ENCODE results near the gene C1QTNF2. TPM values are rescaled to one million over a fixed set of nuclear protein-coding genes. Genes with fewer than 3 reads are reported as not detected.

Gene C1QTNF2
- total and polyA plus RNA-seq, 4 donors: 0.17 to 0.37 (median 0.23) TPM

DNA sequence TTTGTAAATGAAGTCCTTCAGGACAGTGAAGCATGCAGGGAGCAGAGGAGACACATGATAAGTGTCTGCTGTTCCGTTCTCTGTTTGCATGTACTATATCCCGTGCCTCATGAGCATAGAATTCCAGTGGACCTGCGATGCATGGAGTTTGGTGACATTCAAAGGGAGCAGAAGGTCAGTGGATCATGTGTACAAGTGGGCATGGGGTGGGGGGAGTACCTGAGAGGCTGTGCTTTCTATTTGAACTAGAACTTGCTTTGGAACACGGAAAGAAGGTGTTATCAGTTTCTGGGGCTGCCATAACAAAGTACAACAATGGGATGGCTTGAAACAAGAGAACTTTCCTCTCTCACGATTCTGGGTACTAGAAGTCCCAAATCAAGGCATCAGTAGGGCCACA lies 53.0 kb downstream of the C1QTNF2 start:
- H3K9me3 ChIP-seq (ENCODE audit: control insufficient read depth in 4 of 4, low read length in 3 of 4): no peaks in the 10 kb centered on the region
- H3K27me3 ChIP-seq (ENCODE audit: control insufficient read depth in 4 of 4, insufficient read depth in 4 of 4, low read length in 3 of 4): peaks cover 0 to 4% (median 0%) of the 10 kb centered on the region in 4 donors
- no peak for DNase-seq (ENCODE audit: low spot score)
- peaks cover 0 to 3% (median 0%) of the 10 kb centered on the region in 4 donors for H3K4me1 ChIP-seq (ENCODE audit: control insufficient read depth in 4 of 4, insufficient read depth in 4 of 4, low read length in 3 of 4)
- H3K4me3 ChIP-seq (ENCODE audit: low read depth in 1 of 3, low read length in 3 of 3): no peak overlapping the region
- 50% methylated on average over 5 of the region's 5 CpGs for WGBS
- TF ChIP-seq RXRA (IDR thresholded peaks at IDR 0.05) (no peak), MAX (IDR thresholded peaks at IDR 0.05) (no peak), TAF1 (conservative IDR thresholded peaks at IDR 0.05) (no peak), JUND (IDR thresholded peaks at IDR 0.05) (no peak), FOXA2 (IDR thresholded peaks at IDR 0.05) (no peak), YY1 (IDR thresholded peaks at IDR 0.05) (no peak), CTCF (IDR thresholded peaks at IDR 0.05; ENCODE audit: low read depth, low read length, missing input control) (no peak), NR2F2 (IDR thresholded peaks at IDR 0.05) (no peak), HNF4A (conservative IDR thresholded peaks at IDR 0.05) (no peak), RAD21 (IDR thresholded peaks at IDR 0.05) (no peak), EGR1 (IDR thresholded peaks at IDR 0.05; ENCODE audit: low read depth in 2 of 2) (no peak), FOXA1 (IDR thresholded peaks at IDR 0.05) (no peak), SP1 (IDR thresholded peaks at IDR 0.05) (no peak), REST (IDR thresholded peaks at IDR 0.05) (no peak)
- TF ChIP-seq, protein P1, sequence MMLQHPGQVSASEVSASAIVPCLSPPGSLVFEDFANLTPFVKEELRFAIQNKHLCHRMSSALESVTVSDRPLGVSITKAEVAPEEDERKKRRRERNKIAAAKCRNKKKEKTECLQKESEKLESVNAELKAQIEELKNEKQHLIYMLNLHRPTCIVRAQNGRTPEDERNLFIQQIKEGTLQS (IDR thresholded peaks at IDR 0.05): no peak
- H3K36me3 ChIP-seq (ENCODE audit: control insufficient read depth in 4 of 4, insufficient read depth in 3 of 4, low read depth in 1 of 4, low read length in 3 of 4): no peaks in the 10 kb centered on the region
- H3K9ac ChIP-seq (ENCODE audit: low read depth in 1 of 2, low read length in 2 of 2): no peak overlapping the region
- no peak overlapping the region for H3K27ac ChIP-seq (ENCODE audit: low read depth in 1 of 2, low read length in 2 of 2)

GRCh38 chr5:160315968-160316367 lies 54.5 kb downstream of the C1QTNF2 start:
- no peak overlapping the region for H3K27ac ChIP-seq (ENCODE audit: low read depth in 1 of 2, low read length in 2 of 2)
- WGBS: 25% methylated on average over 1 of the region's 1 CpG
- no peak overlapping the region for H3K4me3 ChIP-seq (ENCODE audit: low read depth in 1 of 3, low read length in 3 of 3)
- H3K27me3 ChIP-seq (ENCODE audit: control insufficient read depth in 4 of 4, insufficient read depth in 4 of 4, low read length in 3 of 4): peaks cover 0 to 5% (median 2%) of the 10 kb centered on the region in 4 donors
- no peaks in the 10 kb centered on the region for H3K36me3 ChIP-seq (ENCODE audit: control insufficient read depth in 4 of 4, insufficient read depth in 3 of 4, low read depth in 1 of 4, low read length in 3 of 4)
- H3K4me1 ChIP-seq (ENCODE audit: control insufficient read depth in 4 of 4, insufficient read depth in 4 of 4, low read length in 3 of 4): peaks cover 0 to 11% (median 2%) of the 10 kb centered on the region in 4 donors
- H3K9ac ChIP-seq (ENCODE audit: low read depth in 1 of 2, low read length in 2 of 2): no peak overlapping the region
- TF ChIP-seq GABPA (IDR thresholded peaks at IDR 0.05 in 1 of 2, conservative IDR thresholded peaks at IDR 0.05 in 1 of 2) (peak in 1 of 2 donors; percentile 16), FOXA1 (IDR thresholded peaks at IDR 0.05) (no peak), JUND (IDR thresholded peaks at IDR 0.05) (no peak), CTCF (IDR thresholded peaks at IDR 0.05; ENCODE audit: low read depth, low read length, missing input control) (no peak), SP1 (IDR thresholded peaks at IDR 0.05) (no peak)
- no peaks in the 10 kb centered on the region for H3K9me3 ChIP-seq (ENCODE audit: control insufficient read depth in 4 of 4, low read length in 3 of 4)
- no peak for DNase-seq (ENCODE audit: low spot score)
